Measurements from ENCODE around the gene LRPAP1. TPM values are rescaled to one million over a fixed set of nuclear protein-coding genes. Genes with fewer than 3 reads are reported as not detected.
"Not testable (repeated sequence)": the region's sequence is repeated elsewhere in the genome, so short reads cannot be mapped to it uniquely, and the experiment has no call there.

Gene LRPAP1
- total RNA-seq, 1 donor from 2014 or later: 121 TPM

GRCh38 chr4:3573131-3573530 is 40.9 kb upstream of the LRPAP1 start:
- Mint-ChIP-seq H3K9me3 (no peaks in the 10 kb centered on the region), H3K4me3 (no peak overlapping the region), H3K4me1 (no peaks in the 10 kb centered on the region), H3K27ac (no peak overlapping the region), H3K36me3 (no peaks in the 10 kb centered on the region), H3K27me3 (ENCODE audit: low read depth) (peaks cover 20% of the 10 kb centered on the region)
- TF ChIP-seq CTCF (IDR thresholded peaks at IDR 0.05; ENCODE audit: unreplicated experiment): no peak
- DNase-seq (ENCODE audit: low spot score in 2 of 2, unreplicated experiment in 2 of 2): no peak

GRCh38 chr4:3572363-3572762 is 40.1 kb upstream of the LRPAP1 start:
- H3K9me3 Mint-ChIP-seq: no peaks in the 10 kb centered on the region
- H3K27me3 Mint-ChIP-seq (ENCODE audit: low read depth): peaks cover 15% of the 10 kb centered on the region
- H3K36me3 Mint-ChIP-seq: no peaks in the 10 kb centered on the region
- DNase-seq (ENCODE audit: low spot score in 2 of 2, unreplicated experiment in 2 of 2): no peak
- no peak overlapping the region for H3K4me3 Mint-ChIP-seq
- H3K4me1 Mint-ChIP-seq: no peaks in the 10 kb centered on the region
- TF ChIP-seq CTCF (IDR thresholded peaks at IDR 0.05; ENCODE audit: unreplicated experiment): no peak
- H3K27ac Mint-ChIP-seq: no peak overlapping the region

- H3K27ac Mint-ChIP-seq: no peak overlapping the region
- no peak overlapping the region for H3K4me3 Mint-ChIP-seq
- TF ChIP-seq CTCF (IDR thresholded peaks at IDR 0.05; ENCODE audit: unreplicated experiment): no peak
- H3K4me1 Mint-ChIP-seq: no peaks in the 10 kb centered on the region
- peaks cover 13% of the 10 kb centered on the region for H3K27me3 Mint-ChIP-seq (ENCODE audit: low read depth)
- H3K9me3 Mint-ChIP-seq: no peaks in the 10 kb centered on the region
- H3K36me3 Mint-ChIP-seq: no peaks in the 10 kb centered on the region
- no peak for DNase-seq (ENCODE audit: low spot score in 2 of 2, unreplicated experiment in 2 of 2)
Observed at GRCh38 chr4:3571921-3572320, 39.7 kb upstream of the LRPAP1 start.

GRCh38 chr4:3570923-3571322 is 38.7 kb upstream of the LRPAP1 start:
- H3K27me3 Mint-ChIP-seq (ENCODE audit: low read depth): peaks cover 13% of the 10 kb centered on the region
- H3K36me3 Mint-ChIP-seq; H3K4me1 Mint-ChIP-seq; H3K9me3 Mint-ChIP-seq; H3K4me3 Mint-ChIP-seq; H3K27ac Mint-ChIP-seq; DNase-seq (ENCODE audit: low spot score in 2 of 2, unreplicated experiment in 2 of 2): not testable (repeated sequence)

GRCh38 chr4:3569611-3570010 is 37.4 kb upstream of the LRPAP1 start:
- peaks cover 10% of the 10 kb centered on the region for H3K27me3 Mint-ChIP-seq (ENCODE audit: low read depth)
- H3K4me1 Mint-ChIP-seq; H3K9me3 Mint-ChIP-seq; H3K36me3 Mint-ChIP-seq; H3K27ac Mint-ChIP-seq; DNase-seq (ENCODE audit: low spot score in 2 of 2, unreplicated experiment in 2 of 2); H3K4me3 Mint-ChIP-seq: not testable (repeated sequence)

- not testable (repeated sequence) for H3K36me3 Mint-ChIP-seq; H3K9me3 Mint-ChIP-seq; H3K27ac Mint-ChIP-seq; H3K4me3 Mint-ChIP-seq; H3K27me3 Mint-ChIP-seq (ENCODE audit: low read depth); DNase-seq (ENCODE audit: low spot score in 2 of 2, unreplicated experiment in 2 of 2); H3K4me1 Mint-ChIP-seq
Observed at GRCh38 chr4:3566701-3567100, 34.5 kb upstream of the LRPAP1 start.

GRCh38 chr4:3566301-3566700 is 34.1 kb upstream of the LRPAP1 start:
- H3K9me3 Mint-ChIP-seq; H3K36me3 Mint-ChIP-seq; H3K27ac Mint-ChIP-seq; DNase-seq (ENCODE audit: low spot score in 2 of 2, unreplicated experiment in 2 of 2); H3K4me3 Mint-ChIP-seq; H3K27me3 Mint-ChIP-seq (ENCODE audit: low read depth); H3K4me1 Mint-ChIP-seq: not testable (repeated sequence)

- H3K27ac Mint-ChIP-seq; H3K4me1 Mint-ChIP-seq; DNase-seq (ENCODE audit: low spot score in 2 of 2, unreplicated experiment in 2 of 2); H3K27me3 Mint-ChIP-seq (ENCODE audit: low read depth); H3K9me3 Mint-ChIP-seq; H3K36me3 Mint-ChIP-seq; H3K4me3 Mint-ChIP-seq: not testable (repeated sequence)
Observed at GRCh38 chr4:3564948-3565347, 32.7 kb upstream of the LRPAP1 start.

All from mesothelial cell of epicardium (in vitro differentiated cells).